K562 (cell line): ENCODE data around the gene MANEAL. TPM values are rescaled to one million over a fixed set of nuclear protein-coding genes. Genes with fewer than 3 reads are reported as not detected.

ENCODE experiments used
- ATAC-seq: fragments of 200-7000 bp; cut with Tn5 transposase; 3 replicates; pipeline ENCODE4 v1.9.1; 2020; ENCODE audit warnings: moderate library complexity
- BruUV-seq: library from RNA; stranded (reverse); fragments of 400-500 nt; replicated peaks from 2 replicates; lab custom pipeline; 2021; lab: Mats Ljungman, UMichigan
- CTCF ChIA-PET: fragments of 300-600 bp; formaldehyde crosslinking; extraction: SDS; loops from one replicate; lab custom pipeline; 2021; ENCODE audit warnings: low intra/inter-chr PET ratio; lab: Yijun Ruan, JAX
- POLR2A ChIA-PET: fragments of 300-600, 350-650 bp; sonication (Branson Sonifier 250); formaldehyde crosslinking; extraction: SDS; loops from one replicate; lab custom pipeline; 2021; ENCODE audit warnings: antibody characterized with exemption, inconsistent platforms; lab: Yijun Ruan, JAX
- DNase-seq, 4 experiments: peaks; one replicate each; pipeline versions ENCODE4 v3.0.0 to v3.0.0-alpha.2; 2011 to 2018; ENCODE audit warnings: low spot score in 3 of 4, mixed read lengths in 3 of 4; ENCODE audit errors: extremely low read depth in 1 of 4
- FAIRE-seq: peaks from 2 replicates; lab custom pipeline; 2011; peaks lifted over from hg19 to GRCh38; lab: Jason Lieb, UNC
- H2AFZ ChIP-seq: 2 replicates; pipeline ENCODE4 v1.6.0; 2011; ENCODE audit warnings: low read depth, low read length, control low read depth, inconsistent platforms
- H3K27ac ChIP-seq: fragments of 200-600 bp; 3 replicates; pipeline ENCODE4 v1.8.0; 2011; ENCODE audit warnings: low read depth, mild to moderate bottlenecking, control low read depth, inconsistent platforms, low read length, moderate library complexity, mixed read lengths; ENCODE audit errors: extremely low read depth
- H3K27me3 ChIP-seq, 2 experiments: fragments of 300-600 bp in 1 of 2; 2 replicates in 1 of 2; 3 replicates in 1 of 2; pipeline versions ENCODE4 v1.6.0 to v1.8.0; 2011; ENCODE audit warnings: inconsistent platforms in 2 of 2, low read length in 2 of 2, mild to moderate bottlenecking in 1 of 2, mixed read lengths in 1 of 2, moderate library complexity in 1 of 2; ENCODE audit not compliant: control insufficient read depth in 2 of 2, insufficient read depth in 2 of 2
- H3K36me3 ChIP-seq: fragments of 300-600 bp; 3 replicates; pipeline ENCODE4 v1.8.0; 2011; ENCODE audit warnings: mild to moderate bottlenecking, low read length, inconsistent platforms; ENCODE audit not compliant: control insufficient read depth, insufficient read depth
- H3K4me1 ChIP-seq, 2 experiments: fragments of 200-600 bp in 1 of 2; replicated peaks in 1 of 2; 2 replicates in 1 of 2; 3 replicates in 1 of 2; pipeline versions ENCODE4 v1.5.1 to v1.8.0; 2011; ENCODE audit warnings: inconsistent platforms in 2 of 2, low read length in 2 of 2, mild to moderate bottlenecking in 1 of 2, mixed read lengths in 1 of 2, moderate library complexity in 1 of 2; ENCODE audit not compliant: control insufficient read depth in 2 of 2, insufficient read depth in 2 of 2
- H3K4me2 ChIP-seq: 2 replicates; pipeline ENCODE4 v1.6.1; 2011; ENCODE audit warnings: low read length, control low read depth, inconsistent platforms, mixed read lengths; ENCODE audit not compliant: insufficient read depth
- H3K4me3 ChIP-seq: fragments of 200-600 bp; sonication (generic), shearing (Covaris generic); 2 replicates; pipeline ENCODE4 v1.5.1; 2016; ENCODE audit warnings: control low read depth, inconsistent platforms
- H3K79me2 ChIP-seq: fragments of 200-600 bp; 3 replicates; pipeline ENCODE4 v1.8.0; 2011; ENCODE audit warnings: low read length, inconsistent platforms; ENCODE audit not compliant: control insufficient read depth, insufficient read depth
- H3K9ac ChIP-seq, 2 experiments: 2 replicates each; pipeline versions ENCODE4 v1.6.0 to v1.6.1; 2011; ENCODE audit warnings: low read depth in 2 of 2, low read length in 2 of 2, control low read depth in 1 of 2, inconsistent platforms in 1 of 2, mild to moderate bottlenecking in 1 of 2, mixed read lengths in 1 of 2; ENCODE audit not compliant: insufficient read depth in 1 of 2
- H3K9me1 ChIP-seq: one replicate; pipeline ENCODE4 v1.6.0; 2011; ENCODE audit warnings: inconsistent platforms, mild to moderate bottlenecking, low read length, moderate library complexity; ENCODE audit not compliant: control insufficient read depth, insufficient read depth
- H3K9me3 ChIP-seq: replicated peaks from 2 replicates; pipeline ENCODE4 v1.5.1; 2011; ENCODE audit warnings: low read depth, low read length, inconsistent platforms; ENCODE audit not compliant: control insufficient read depth, insufficient read depth
- H4K20me1 ChIP-seq: replicated peaks from 2 replicates; pipeline ENCODE4 v1.6.1; 2011; ENCODE audit warnings: low read length, inconsistent platforms, mixed read lengths; ENCODE audit not compliant: control insufficient read depth, insufficient read depth
- C11orf30 ChIP-seq: fragments of 450-650 bp; IDR thresholded peaks from 2 replicates; pipeline ENCODE4 v1.6.1; 2016; ENCODE audit warnings: low read depth, mild to moderate bottlenecking
- CEBPB ChIP-seq: fragments of 450-650 bp; IDR thresholded peaks from 2 replicates; pipeline ENCODE4 v1.6.1; 2016; ENCODE audit warnings: missing genetic modification characterization, missing compliant biosample characterization
- CEBPG ChIP-seq, 3 experiments: fragments of 200-800 bp in 1 of 3; sonication (Bioruptor generic) in 1 of 3; sonication (generic) in 1 of 3; formaldehyde crosslinking in 1 of 3; IDR thresholded peaks in 2 of 3; conservative IDR thresholded peaks in 1 of 3; 2 replicates each; pipeline versions ENCODE4 v1.6.1 to v1.8.0; 2016 to 2022; ENCODE audit warnings: missing compliant biosample characterization in 2 of 3, missing genetic modification characterization in 2 of 3, mild to moderate bottlenecking in 1 of 3, missing genetic modification reagents in 1 of 3
- ELF2 ChIP-seq: fragments of 250-450 bp; sonication (Bioruptor Pico); IDR thresholded peaks from 2 replicates; pipeline ENCODE4 v1.5.0; 2021; ENCODE audit warnings: mild to moderate bottlenecking
- KLF6 ChIP-seq: fragments of 250-450 bp; sonication (Bioruptor Pico); IDR thresholded peaks from 2 replicates; pipeline ENCODE4 v1.4.0; 2020; ENCODE audit warnings: mild to moderate bottlenecking, moderate library complexity, borderline replicate concordance
- YBX1 ChIP-seq: fragments of 450-650 bp; IDR thresholded peaks from 2 replicates; pipeline ENCODE4 v1.7.1; 2016; ENCODE audit warnings: mild to moderate bottlenecking
- WGBS: fragments of 100-300 bp; shearing (Covaris generic); methylation state at CpG from one replicate; pipeline ENCODE4 v1.1.6; 2016; ENCODE audit warnings: low coverage, mixed read lengths; ENCODE audit not compliant: insufficient coverage; ENCODE audit errors: missing lambda C conversion rate; 5-methylcytosine and 5-hydroxymethylcytosine counted together
- in situ Hi-C: fragments of 300-500 bp; cut with MboI; formaldehyde crosslinking; loops from 4 replicates; pipeline ENCODE4 v1.15.0; 2018; ENCODE audit warnings: inconsistent platforms, mixed read lengths
- intact Hi-C: fragments of 100-400 bp; cut with micrococcal nuclease; formaldehyde crosslinking; loops from 2 replicates; pipeline ENCODE4 v1.14.2; 2022
- polyA plus RNA-seq, 8 experiments: library from polyadenylated mRNA; depleted of rRNA in 4 of 8; stranded (reverse) in 5 of 8; unstranded in 3 of 8; fragments of >200 nt; fragmentation: Nextera tagmentation in 2 of 8; fragmentation: Illumina TruSeq in 1 of 8; extraction: Ambion mirVana in 2 of 8; extraction: Trizol in 1 of 8; gene quantifications; 2 replicates each; pipeline versions ENCODE4 v1.2.1 to v1.2.3, GENCODE V29; 2011 to 2014; ENCODE audit warnings: inconsistent platforms in 1 of 8, missing spikeins in 1 of 8
- total RNA-seq, 7 experiments: library from RNA; depleted of rRNA in 6 of 7; stranded (reverse); fragments of >200 nt in 6 of 7; fragmentation: Illumina TruSeq in 2 of 7; extraction: Trizol in 2 of 7; gene quantifications; 2 replicates each; pipeline versions ENCODE4 v1.2.1 to v1.2.3, GENCODE V29; 2011 to 2021; ENCODE audit warnings: low replicate concordance in 1 of 7
- TF ChIP-seq, protein P1 (sequence below): fragments of 450-650 bp; IDR thresholded peaks from 2 replicates; pipeline ENCODE4 v1.6.1; 2016

The MANEAL gene
- total and polyA plus RNA-seq, 9 of the 15 experiments (the other 6 are each of a cell fraction or from before 2014, with no cell fraction given), result 0.37 to 3.2 (median 1.2) TPM

GRCh38 chr1:37845049-37845646, 51.5 kb downstream of the MANEAL start (continued):
- TF ChIP-seq, protein P1, sequence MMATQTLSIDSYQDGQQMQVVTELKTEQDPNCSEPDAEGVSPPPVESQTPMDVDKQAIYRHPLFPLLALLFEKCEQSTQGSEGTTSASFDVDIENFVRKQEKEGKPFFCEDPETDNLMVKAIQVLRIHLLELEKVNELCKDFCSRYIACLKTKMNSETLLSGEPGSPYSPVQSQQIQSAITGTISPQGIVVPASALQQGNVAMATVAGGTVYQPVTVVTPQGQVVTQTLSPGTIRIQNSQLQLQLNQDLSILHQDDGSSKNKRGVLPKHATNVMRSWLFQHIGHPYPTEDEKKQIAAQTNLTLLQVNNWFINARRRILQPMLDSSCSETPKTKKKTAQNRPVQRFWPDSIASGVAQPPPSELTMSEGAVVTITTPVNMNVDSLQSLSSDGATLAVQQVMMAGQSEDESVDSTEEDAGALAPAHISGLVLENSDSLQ, result peak; percentile 25; the same call in 1 of the 2 replicates
- TF ChIP-seq KLF6, result no peak

DNA sequence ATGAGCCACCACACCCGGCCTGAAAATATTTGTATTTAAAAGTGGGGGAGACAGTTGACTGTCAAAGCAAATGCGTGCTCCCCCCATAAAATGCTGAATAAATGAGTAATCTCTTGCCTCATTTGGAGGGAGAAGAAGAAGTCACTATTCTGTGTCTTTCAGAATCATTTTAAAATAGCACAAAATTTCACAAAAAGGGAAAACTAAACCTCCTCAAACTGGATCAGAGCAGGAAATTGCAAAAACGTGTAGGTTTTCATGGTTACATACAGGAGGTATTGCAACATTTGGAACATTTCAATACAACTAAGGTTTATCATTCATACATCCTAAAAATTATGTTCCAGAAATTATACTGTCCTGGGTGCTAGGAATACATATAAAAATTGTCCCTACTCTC, 52.1 kb downstream of the MANEAL start:
- CTCF ChIA-PET, result interaction anchor here (0.6 kb wide), 1 partner anchor 97 kb away, joined by 6 read pairs; no protein-coding TSS in a partner anchor
- no peak for DNase-seq
- H3K4me2 ChIP-seq, result no peak overlapping the region
- WGBS, result 65% methylated on average over 3 of the region's 3 CpGs
- no peak overlapping the region for H3K9ac ChIP-seq
- FAIRE-seq, result no peak
- BruUV-seq, result no TSS peak
- no peak for ATAC-seq
- TF ChIP-seq CEBPG (CRISPR knock-in tag; IDR thresholded peaks at IDR 0.05) (no peak), CEBPG (tag; conservative IDR thresholded peaks at IDR 0.05 in 1 of 2, IDR thresholded peaks at IDR 0.05 in 1 of 2) (0 out of 4 replicates have a peak, but pooled peaks have one; percentile 21 to 25), CEBPB (peak; percentile 36; the same call in 1 of the 2 replicates), YBX1 (no peak), C11orf30 (no peak), ELF2 (CRISPR knock-in tag) (no peak)
- no peak overlapping the region for H3K27ac ChIP-seq
- no peaks in the 10 kb centered on the region for H3K27me3 ChIP-seq
- intact Hi-C loops, result no loop called here
- H3K36me3 ChIP-seq, result peaks cover 39% of the 10 kb centered on the region
- H3K79me2 ChIP-seq, result peaks cover 42% of the 10 kb centered on the region
- no peaks in the 10 kb centered on the region for H3K9me3 ChIP-seq
- no peak overlapping the region for H2AFZ ChIP-seq
- in situ Hi-C loops, result no loop called here
- H4K20me1 ChIP-seq, result no peaks in the 10 kb centered on the region
- POLR2A ChIA-PET, result interaction anchor here (0.8 to 2.8 kb wide), 3 partner anchors 10 to 14 kb away, joined by 3 to 8 read pairs (median 5); partner anchors contain the start of gene MTF1
- H3K9me1 ChIP-seq, result no peaks in the 10 kb centered on the region
- H3K4me1 ChIP-seq, result peaks cover 0 to 20% of the 10 kb centered on the region in 2 experiments; a peak in 2 of 5 replicates
- no peak overlapping the region for H3K4me3 ChIP-seq
